Right lobe of liver (tissue), 6 donors: ENCODE measurements around the gene RHBDL1. TPM values are rescaled to one million over a fixed set of nuclear protein-coding genes. Genes with fewer than 3 reads are reported as not detected.

Source experiments
- ATAC-seq, 4 donors: fragments of 200-7000 bp; cut with Tn5 transposase; one replicate each; pipeline ENCODE4 v1.9.1; 2020; ENCODE audit warnings: mild to moderate bottlenecking in 4 of 4, moderate library complexity in 4 of 4
- DNase-seq, 3 donors: peaks; one replicate each; pipeline ENCODE4 v3.0.0-alpha.2; 2020
- H3K27ac ChIP-seq, 3 donors: fragments of 200-600 bp; one replicate each; pipeline ENCODE4 v1.8.0; 2022
- H3K27me3 ChIP-seq, 2 donors: fragments of 200-600 bp; one replicate each; pipeline ENCODE4 v1.8.0; 2022
- H3K36me3 ChIP-seq, 4 donors: fragments of 200-600 bp; sonication (generic) in 1 of 4; one replicate each; pipeline versions ENCODE4 v1.5.1 to v1.8.0; 2017 to 2022; ENCODE audit warnings: control low read depth in 1 of 4
- H3K4me1 ChIP-seq, 4 donors: fragments of 200-600 bp; sonication (generic) in 1 of 4; one replicate each; pipeline versions ENCODE4 v1.5.1 to v1.8.0; 2017 to 2022; ENCODE audit warnings: control low read depth in 1 of 4
- H3K4me3 ChIP-seq, 3 donors: fragments of 200-600 bp; one replicate each; pipeline ENCODE4 v1.8.0; 2022
- H3K9me3 ChIP-seq, 4 donors: fragments of 200-600 bp; sonication (generic) in 1 of 4; one replicate each; pipeline versions ENCODE4 v1.5.1 to v1.8.0; 2017 to 2022; ENCODE audit warnings: control low read depth in 1 of 4
- POLR2A ChIP-seq: fragments of 450-650 bp; IDR thresholded peaks from one replicate; pipeline ENCODE4 v1.6.1; 2017; ENCODE audit warnings: antibody characterized with exemption, mild to moderate bottlenecking
- WGBS: methylation state at CpG from one replicate; pipeline ENCODE4 v1.1.6; 2018; ENCODE audit warnings: low coverage, low lambda C conversion rate; ENCODE audit not compliant: insufficient coverage; ENCODE audit errors: missing lambda C conversion rate; 5-methylcytosine and 5-hydroxymethylcytosine counted together
- intact Hi-C, 2 donors: fragments of 100-400 bp; cut with DNase I; formaldehyde crosslinking; loops; one replicate each; pipeline versions ENCODE4 v1.11.2 to v1.14.1; 2022
- total RNA-seq, 6 experiments: library from RNA; depleted of rRNA in 2 of 6; stranded (reverse); fragments of >200 nt in 2 of 6; fragmentation: NEBNext Ultra II Directional in 3 of 6; extraction: Animal tissue kit (Norgen Biotek cat#: 25700) in 3 of 6; gene quantifications; one replicate each; pipeline versions ENCODE4 v1.1.0 to v1.2.4, GENCODE V29; 2016 to 2023
- TF ChIP-seq, protein P1 (sequence below), 4 donors: fragments of 200-600 bp in 3 of 4; fragments of 450-650 bp in 1 of 4; IDR thresholded peaks; one replicate each; pipeline versions ENCODE4 v1.5.1 to v1.8.0; 2016 to 2022; ENCODE audit warnings: antibody characterized with exemption in 4 of 4, mild to moderate bottlenecking in 2 of 4
- donor health status: DM: no; HTN: yes; CAD: no.
- donor health status: DM: no; HTN: no; CAD: no.
- donor health status: DM: no; HTN: no; CAD: no.
- donor health status: DM: no; HTN: yes; CAD: no.
- donor health status: DM: no; HTN: yes; CAD: no.

The RHBDL1 gene
- total RNA-seq, 6 experiments from 2014 or later = 0.37 to 1.1 (median 0.60) TPM

DNA sequence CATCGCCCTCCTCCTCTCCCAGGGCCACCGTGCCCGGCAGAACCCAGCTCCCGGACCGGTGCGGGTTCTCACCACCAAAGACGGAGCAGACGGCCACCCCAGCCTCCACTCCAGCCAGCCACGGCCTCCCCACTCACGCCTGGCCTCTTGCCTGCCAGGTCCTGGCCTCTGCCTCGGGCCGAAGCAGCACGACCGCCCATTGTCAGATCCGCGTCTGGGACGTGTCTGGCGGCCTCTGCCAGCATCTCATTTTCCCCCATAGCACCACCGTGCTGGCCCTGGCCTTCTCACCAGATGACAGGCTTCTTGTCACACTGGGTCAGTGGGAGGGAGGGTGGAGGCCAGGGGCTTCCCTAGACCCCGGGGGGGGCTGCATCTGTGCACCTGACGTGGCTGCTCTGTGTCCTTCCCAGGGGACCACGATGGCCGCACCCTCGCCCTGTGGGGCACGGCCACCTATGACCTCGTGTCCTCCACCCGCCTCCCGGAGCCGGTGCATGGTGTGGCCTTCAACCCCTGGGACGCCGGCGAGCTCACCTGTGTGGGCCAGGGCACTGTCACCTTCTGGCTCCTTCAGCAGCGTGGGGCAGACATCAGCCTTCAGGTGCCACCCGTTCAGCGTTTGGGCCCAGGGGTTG is 14.2 kb upstream of the RHBDL1 start:
- peak overlapping the region in 1 of 3 donors; percentile 49 for H3K27ac ChIP-seq
- peaks cover 0 to 11% (median 0%) of the 10 kb centered on the region in 4 donors for H3K4me1 ChIP-seq
- DNase-seq (no peak), ATAC-seq (peak; percentile 10 to 60 (median 27))
- WGBS = 28% methylated on average over 6 of the region's 35 CpGs
- no peaks in the 10 kb centered on the region for H3K27me3 ChIP-seq
- TF ChIP-seq, protein P1, sequence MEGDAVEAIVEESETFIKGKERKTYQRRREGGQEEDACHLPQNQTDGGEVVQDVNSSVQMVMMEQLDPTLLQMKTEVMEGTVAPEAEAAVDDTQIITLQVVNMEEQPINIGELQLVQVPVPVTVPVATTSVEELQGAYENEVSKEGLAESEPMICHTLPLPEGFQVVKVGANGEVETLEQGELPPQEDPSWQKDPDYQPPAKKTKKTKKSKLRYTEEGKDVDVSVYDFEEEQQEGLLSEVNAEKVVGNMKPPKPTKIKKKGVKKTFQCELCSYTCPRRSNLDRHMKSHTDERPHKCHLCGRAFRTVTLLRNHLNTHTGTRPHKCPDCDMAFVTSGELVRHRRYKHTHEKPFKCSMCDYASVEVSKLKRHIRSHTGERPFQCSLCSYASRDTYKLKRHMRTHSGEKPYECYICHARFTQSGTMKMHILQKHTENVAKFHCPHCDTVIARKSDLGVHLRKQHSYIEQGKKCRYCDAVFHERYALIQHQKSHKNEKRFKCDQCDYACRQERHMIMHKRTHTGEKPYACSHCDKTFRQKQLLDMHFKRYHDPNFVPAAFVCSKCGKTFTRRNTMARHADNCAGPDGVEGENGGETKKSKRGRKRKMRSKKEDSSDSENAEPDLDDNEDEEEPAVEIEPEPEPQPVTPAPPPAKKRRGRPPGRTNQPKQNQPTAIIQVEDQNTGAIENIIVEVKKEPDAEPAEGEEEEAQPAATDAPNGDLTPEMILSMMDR (IDR thresholded peaks at IDR 0.05) = no peak
- peak; percentile 7 for TF ChIP-seq POLR2A
- intact Hi-C loops = no loop called here
- H3K4me3 ChIP-seq = peak overlapping the region in 1 of 3 donors; percentile 26
- no peaks in the 10 kb centered on the region for H3K9me3 ChIP-seq
- no peaks in the 10 kb centered on the region for H3K36me3 ChIP-seq

DNA sequence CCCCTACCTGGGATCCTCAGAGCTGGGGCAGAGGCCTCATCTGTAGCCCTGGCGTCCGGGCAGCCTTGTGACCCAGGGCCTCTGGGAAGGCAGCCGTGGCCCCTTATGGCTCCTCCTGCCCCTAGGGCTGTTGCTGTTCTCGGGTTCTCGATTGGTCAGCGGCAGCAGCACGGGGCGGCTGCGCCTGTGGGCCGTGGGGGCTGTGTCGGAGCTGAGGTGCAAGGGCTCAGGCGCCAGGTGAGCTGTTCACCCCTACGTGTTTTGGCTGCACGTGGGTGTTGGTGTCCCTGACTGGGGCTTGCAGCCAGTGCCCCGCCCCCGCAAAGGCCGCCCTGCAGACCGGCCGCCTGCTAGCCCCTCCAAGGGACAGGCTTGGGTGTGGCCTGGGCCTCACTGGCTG is 13.4 kb upstream of the RHBDL1 start:
- TF ChIP-seq, protein P1 (IDR thresholded peaks at IDR 0.05) = no peak
- TF ChIP-seq POLR2A = no peak
- Histone ChIP-seq H3K4me1 (peaks cover 0 to 11% (median 0%) of the 10 kb centered on the region in 4 donors), H3K9me3 (no peaks in the 10 kb centered on the region), H3K36me3 (no peaks in the 10 kb centered on the region), H3K27ac (no peak overlapping the region), H3K27me3 (no peaks in the 10 kb centered on the region), H3K4me3 (no peak overlapping the region)
- DNase-seq (no peak), ATAC-seq (no peak)
- WGBS = no CpG with 5 or more reads among the region's 19 CpGs
- intact Hi-C loops = no loop called here

DNA sequence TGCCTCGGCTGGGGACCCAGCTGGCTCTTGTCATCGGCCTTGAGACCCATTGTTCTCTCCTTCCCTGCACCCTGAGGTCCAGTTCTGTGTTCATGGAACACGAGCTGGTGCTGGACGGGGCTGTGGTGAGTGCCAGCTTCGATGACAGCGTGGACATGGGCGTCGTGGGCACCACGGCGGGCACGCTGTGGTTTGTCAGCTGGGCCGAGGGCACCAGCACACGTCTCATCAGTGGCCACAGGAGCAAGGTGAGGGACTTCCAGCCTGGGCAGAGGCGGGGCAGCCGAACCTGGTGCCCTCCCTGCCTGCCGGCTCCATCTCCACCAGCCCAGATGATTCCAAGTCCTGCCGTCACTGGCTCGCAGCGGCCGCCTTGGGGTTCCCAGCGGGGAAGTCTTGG is 12.9 kb upstream of the RHBDL1 start:
- 90% methylated on average over 7 of the region's 21 CpGs for WGBS
- H3K27ac ChIP-seq = no peak overlapping the region
- no peak for DNase-seq

DNA sequence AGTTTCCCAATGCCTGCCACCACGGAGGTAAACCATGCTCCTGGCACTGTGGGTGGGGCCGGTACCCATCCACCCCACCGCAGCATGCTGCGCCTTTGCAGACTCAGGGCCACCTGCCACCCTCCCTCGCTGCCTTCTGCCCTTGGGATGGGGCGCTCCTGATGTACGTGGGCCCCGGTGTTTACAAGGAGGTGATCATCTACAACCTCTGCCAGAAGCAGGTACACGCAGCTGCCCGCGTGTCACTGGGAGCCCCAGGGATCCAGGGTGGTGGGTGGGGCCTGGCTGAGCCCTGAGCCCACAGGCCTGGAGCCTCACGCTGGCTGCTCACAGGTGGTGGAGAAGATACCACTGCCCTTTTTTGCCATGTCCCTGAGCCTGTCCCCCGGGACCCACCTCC is 8.9 kb upstream of the RHBDL1 start:
- intact Hi-C loops = no loop called here
- no peak for TF ChIP-seq POLR2A
- TF ChIP-seq, protein P1 (IDR thresholded peaks at IDR 0.05) = no peak
- no peaks in the 10 kb centered on the region for H3K9me3 ChIP-seq
- no peak for DNase-seq
- H3K4me1 ChIP-seq = peaks cover 0 to 19% (median 3%) of the 10 kb centered on the region in 4 donors
- H3K36me3 ChIP-seq = peaks cover 0 to 22% (median 7%) of the 10 kb centered on the region in 4 donors
- H3K4me3 ChIP-seq = no peak overlapping the region
- no peak overlapping the region for H3K27ac ChIP-seq
- ATAC-seq = no peak
- no peaks in the 10 kb centered on the region for H3K27me3 ChIP-seq
- WGBS = no CpG with 5 or more reads among the region's 13 CpGs

More for the DNA sequence above, 12.9 kb upstream of the RHBDL1 start:
- intact Hi-C loops = no loop called here
- TF ChIP-seq POLR2A = no peak
- TF ChIP-seq, protein P1 (IDR thresholded peaks at IDR 0.05) = no peak
- H3K27me3 ChIP-seq = no peaks in the 10 kb centered on the region
- ATAC-seq = no peak
- H3K36me3 ChIP-seq = no peaks in the 10 kb centered on the region
- no peak overlapping the region for H3K4me3 ChIP-seq
- peaks cover 0 to 14% (median 2%) of the 10 kb centered on the region in 4 donors for H3K4me1 ChIP-seq
- no peaks in the 10 kb centered on the region for H3K9me3 ChIP-seq
